ENCODE measurements around the gene PLPP6.

GRCh38 chr9:4615778-4616177 is 46.3 kb upstream of the PLPP6 start:
- no peak for TF ChIP-seq PAX8 (CRISPR knock-in tag; IDR thresholded peaks at IDR 0.05; ENCODE audit: borderline replicate concordance)
- no peak for TF ChIP-seq ATF4 (CRISPR knock-in tag; IDR thresholded peaks at IDR 0.05)

All from HepG2 (cell line).